ENCODE data around the gene GRAP2.

Gene GRAP2

DNA sequence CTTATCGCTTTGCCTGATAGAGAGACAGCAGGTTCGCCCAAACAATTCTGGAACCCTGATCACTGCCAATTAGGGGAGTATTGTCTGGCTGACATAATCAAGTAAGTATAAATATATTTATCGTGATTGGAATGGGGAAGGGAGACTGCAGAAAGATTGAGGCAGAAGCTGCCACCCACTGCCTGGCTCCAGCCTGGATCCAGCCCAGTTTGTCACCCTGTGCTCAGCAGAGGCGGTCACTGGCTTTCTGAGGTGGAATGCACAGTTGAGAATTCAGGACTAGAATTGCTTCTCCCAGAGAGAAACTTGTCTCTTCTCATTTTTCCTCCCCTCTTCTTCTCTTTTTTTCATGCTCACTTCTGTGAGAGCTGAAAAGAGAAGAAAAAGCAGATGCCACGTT is 25.9 kb downstream of the GRAP2 start:
- DNase-seq: no peak

DNA sequence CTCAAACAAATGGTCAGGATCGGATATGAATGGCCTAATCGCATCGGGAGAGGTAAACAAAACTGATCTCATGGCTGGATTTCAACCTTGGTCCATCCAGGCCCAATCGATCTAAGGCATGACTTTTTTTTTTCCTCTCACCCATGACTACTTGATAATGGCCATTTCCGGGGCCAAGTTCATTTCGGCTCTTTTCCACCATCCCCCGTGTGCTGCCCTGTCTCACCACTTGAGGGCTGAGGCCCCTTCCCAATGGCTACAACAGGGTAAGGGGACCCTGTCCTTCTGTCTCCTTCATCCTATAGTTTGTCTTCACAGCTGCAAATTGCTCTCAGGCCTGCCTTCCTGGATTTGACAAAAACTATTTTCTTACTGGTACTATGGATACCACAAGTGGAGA is 26.7 kb downstream of the GRAP2 start:
- no peak for DNase-seq

GRCh38 chr22:39928536-39929520 is 27.9 kb downstream of the GRAP2 start:
- DNase-seq: no peak

DNA sequence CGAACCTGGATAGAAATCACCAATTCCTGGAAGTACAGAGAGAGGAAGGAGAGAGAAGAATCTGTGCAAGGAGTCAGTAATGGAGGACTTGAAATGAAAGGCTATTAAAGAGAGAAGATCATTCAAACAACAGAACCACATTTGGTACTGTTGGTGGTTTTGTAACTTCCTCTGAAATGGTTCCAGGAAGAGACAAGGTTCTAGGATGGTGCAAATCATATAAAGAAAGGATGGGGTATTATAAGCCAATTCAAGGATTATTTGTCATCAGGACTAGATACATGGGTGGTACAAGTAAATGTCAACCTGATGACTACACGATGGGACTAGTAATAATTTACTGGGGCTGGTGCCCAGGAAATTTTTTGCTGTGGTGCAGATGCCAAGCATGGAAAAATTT is 30.4 kb downstream of the GRAP2 start:
- DNase-seq: no peak

GRCh38 chr22:39932166-39932565 is 31.3 kb downstream of the GRAP2 start:
- no peak for DNase-seq

DNA sequence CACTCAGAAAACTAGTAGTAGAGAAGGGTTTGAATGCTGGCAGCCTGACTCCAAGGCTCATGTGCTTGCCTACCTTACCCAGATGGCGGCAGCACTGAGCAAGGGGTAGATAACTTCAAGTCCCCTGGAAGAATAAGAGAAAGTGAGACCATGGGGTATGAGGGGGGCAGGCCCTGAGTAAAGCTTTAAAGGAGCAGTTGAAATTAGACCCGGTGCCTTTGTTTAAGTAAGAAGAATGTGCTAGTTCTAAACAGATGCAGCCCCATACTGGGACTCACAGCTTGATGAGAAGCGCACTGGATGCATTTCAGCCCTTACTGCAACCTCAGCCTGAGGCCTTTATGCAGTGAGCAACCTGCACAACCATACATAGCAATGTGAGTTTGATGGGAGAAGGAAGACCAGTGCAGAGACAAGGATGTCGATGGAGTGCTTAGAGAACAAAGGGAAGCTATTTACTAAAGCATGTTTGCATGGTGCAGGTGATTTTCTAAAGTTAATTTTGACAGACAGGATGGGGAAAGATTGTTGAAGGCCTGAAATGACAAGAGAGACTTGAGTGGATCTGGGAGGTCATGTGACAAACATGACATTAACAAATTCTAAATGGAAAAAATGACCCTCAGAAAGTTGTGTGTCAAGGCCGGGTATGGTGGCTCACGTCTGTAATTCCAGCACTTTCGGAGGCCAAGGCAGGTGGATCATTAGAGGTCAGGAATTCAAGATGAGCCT is 32.2 kb downstream of the GRAP2 start:
- DNase-seq: no peak

DNA sequence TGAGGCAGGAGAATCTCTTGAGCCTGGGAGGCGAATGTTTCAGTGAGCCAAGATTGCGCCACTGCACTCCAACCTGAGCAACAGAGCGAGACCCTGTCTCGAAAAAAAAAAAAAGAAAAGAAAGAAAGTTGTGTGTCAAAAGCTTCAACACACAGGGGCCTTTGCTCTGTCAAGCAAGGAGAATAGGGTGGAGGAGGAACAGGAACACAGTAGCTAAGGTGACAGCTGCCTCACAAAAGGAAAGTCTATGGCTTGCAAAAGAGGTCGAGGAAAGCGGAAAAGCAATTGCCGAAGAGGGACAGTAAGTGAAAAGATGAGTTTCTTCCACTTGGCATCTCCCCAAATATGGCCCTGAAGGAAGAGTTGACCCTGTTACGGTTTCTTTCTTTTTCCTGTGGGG is 32.9 kb downstream of the GRAP2 start:
- DNase-seq: no peak

GRCh38 chr22:39935116-39935515 is 34.2 kb downstream of the GRAP2 start:
- no peak for DNase-seq

DNA sequence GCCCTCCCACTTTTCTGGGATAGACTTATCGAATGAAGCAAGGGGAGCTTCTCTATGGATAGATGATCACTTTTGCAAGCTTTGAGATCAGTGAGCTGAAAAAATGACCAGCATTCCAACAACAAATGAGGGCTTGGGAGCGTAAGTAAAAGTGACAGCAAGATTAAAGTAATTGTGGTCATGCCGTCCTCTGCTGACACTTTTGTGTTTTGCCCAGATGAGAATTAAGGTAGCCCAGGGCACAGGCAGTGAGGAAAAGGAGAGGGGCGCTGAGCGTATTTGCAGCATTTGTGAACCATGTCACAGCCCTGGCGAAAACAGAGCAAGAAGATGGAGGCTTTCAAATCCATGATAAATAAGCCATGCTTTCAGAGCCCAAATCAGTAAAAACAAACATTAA is 34.7 kb downstream of the GRAP2 start:
- DNase-seq: no peak

GRCh38 chr22:39936523-39937145 is 35.8 kb downstream of the GRAP2 start:
- no peak for DNase-seq

GRCh38 chr22:39937906-39938305 is 37.0 kb downstream of the GRAP2 start:
- no peak for DNase-seq

GRCh38 chr22:39938509-39939111 is 37.7 kb downstream of the GRAP2 start:
- no peak for DNase-seq

- DNase-seq: no peak
These were observed 38.9 kb downstream of the GRAP2 start for GRCh38 chr22:39939830-39940229.

- DNase-seq: no peak
These were observed 39.9 kb downstream of the GRAP2 start for GRCh38 chr22:39940757-39941305.

- DNase-seq: no peak
These were observed 40.7 kb downstream of the GRAP2 start for GRCh38 chr22:39941601-39942000.

DNA sequence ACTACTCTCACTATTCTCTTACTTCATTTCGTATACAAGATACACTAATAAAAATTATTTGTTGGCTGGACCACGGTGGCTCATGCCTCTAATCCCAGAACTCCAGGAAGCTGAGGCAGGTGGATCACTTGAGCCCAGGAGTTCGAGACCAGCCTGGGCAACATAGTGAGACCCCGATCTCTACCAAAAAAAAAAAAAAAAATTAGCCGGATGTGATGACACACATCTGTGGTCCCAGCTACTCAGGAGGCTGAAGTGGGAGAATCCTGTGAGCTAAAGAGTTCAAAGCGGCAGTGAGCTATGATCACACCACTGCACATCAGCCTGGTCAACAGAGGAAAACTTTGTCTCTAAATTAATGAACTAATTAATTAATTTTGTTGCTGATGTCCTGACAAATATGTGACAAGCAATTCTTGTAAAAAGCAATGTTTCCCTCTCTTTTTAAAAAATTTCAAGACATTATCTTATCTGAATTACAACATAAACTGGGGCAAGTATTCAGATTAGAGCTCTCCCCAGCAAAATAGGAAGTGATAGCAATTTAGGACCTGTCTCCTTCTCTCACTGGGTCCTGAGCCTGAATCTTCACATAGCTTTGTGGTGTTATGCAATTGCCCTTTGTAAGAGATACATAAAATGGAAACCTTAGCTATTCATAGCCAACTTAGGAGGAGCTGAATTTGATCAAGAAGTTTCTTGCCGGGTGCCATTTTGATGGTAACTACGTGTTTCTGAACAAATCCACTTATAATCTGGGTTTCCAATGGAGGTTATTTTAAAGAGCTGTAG is 41.8 kb downstream of the GRAP2 start:
- DNase-seq: no peak

- DNase-seq: no peak
These were observed 42.5 kb downstream of the GRAP2 start for GRCh38 chr22:39943337-39943736.

DNA sequence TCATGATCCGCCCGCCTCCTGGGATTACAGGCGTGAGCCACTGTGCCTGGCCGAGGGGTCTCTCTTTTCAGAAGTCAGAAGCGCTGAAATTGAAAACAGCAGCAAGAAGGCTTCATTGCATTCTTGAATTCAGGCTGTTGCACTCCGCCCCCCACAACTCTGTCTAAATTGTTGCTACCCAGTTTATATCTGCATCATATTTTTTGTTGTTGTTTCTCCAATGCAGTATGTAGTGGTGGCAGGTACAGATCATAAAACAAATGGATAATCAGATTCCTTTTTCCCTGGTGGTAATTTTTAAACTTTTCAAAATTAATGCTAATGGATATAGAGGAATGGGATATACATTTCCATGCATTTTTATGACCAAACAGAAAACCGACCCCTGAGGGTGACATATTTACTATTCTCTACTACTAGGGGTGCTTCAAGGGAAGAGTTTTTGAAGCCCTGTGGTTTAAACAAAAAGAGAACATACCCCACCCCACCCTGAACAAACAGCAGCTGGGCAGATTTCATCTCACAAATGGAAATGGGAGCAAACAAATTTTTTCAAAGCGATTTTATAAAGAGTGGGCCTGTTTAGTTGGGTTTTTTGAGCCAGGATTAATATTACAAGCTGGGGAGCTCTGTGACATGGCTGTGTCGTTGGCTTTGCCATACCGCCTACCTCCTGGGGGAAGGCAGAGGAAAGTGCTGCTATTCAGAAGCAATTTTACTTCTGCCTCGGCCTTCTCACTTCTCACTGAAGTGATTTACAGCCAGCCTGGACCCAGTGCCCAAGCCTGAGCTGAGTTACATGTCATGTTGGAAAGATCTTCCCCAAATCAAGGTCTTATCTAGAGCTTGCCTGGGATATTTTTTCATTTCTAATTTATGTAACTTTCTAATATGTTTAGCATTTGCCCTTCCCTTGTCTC is 43.3 kb downstream of the GRAP2 start:
- DNase-seq: no peak

DNA sequence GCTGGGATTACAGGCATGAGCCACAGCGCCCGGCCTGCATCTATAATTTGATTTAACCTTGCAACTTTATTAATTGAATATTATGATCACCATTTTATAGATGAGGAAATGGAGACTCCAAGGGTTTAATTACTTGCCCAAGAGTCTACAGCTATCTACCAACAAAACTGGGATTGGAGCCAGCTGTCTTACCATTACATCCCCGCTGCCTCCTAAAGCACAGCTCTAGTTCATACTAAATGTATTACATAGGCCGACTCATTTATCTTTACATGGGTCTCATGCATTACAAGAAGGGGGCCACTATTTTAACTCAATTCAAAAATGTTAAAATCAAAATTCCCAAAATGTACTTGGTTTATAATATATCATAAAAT is 45.2 kb downstream of the GRAP2 start:
- no peak for DNase-seq

DNA sequence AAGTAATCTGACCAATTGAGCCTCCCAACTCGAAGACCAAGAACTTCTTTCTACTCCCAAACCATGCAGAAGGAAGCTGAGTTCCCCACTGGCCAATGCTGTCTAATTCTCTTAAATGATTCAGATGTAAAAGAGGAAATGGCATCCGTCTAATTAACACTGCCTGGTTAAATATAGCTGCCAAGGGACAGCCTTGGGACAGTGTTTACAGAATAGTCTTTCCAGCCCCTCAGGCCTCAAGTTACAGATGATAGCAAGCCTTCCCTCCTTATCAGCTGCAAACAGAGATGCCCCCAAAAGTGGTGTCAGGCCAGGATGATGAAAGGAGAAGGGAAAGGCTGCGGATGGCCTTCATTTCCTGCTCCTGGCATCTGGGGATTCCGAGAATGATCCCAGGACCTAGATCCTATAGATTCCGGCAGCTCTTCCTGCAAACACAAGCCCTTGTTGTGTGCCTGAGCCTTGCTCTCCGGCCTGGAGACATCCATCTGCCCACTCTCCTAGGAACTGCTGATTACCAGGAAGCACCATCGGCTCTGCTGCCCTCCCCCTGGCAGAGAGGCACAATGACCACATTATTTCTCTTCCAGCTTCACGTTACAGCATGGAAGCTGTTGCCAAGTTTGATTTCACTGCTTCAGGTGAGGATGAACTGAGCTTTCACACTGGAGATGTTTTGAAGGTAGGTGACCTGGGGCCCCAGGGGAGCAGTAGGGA is 45.8 kb downstream of the GRAP2 start:
- DNase-seq: no peak
